Smooth muscle cell (in vitro differentiated cells): ENCODE data around the gene RCE1. TPM values are rescaled to one million over a fixed set of nuclear protein-coding genes. Genes with fewer than 3 reads are reported as not detected.

Experiments
- DNase-seq: peaks from one replicate; lab custom pipeline; 2025; ENCODE audit not compliant: unreplicated experiment; lab: John Stamatoyannopoulos, UW
- H2AFZ ChIP-seq: fragments of 200-600 bp; sonication (generic); 2 replicates; pipeline ENCODE4 v1.6.0; 2016; ENCODE audit warnings: antibody characterized with exemption, low read depth, mild to moderate bottlenecking
- H3F3A ChIP-seq: fragments of 200-600 bp; sonication (generic); 2 replicates; pipeline ENCODE4 v1.6.0; 2017; ENCODE audit warnings: antibody characterized with exemption, low read depth
- H3K27ac ChIP-seq: fragments of 200-600 bp; sonication (generic); 2 replicates; pipeline ENCODE4 v1.5.1; 2016; ENCODE audit warnings: low read depth, mild to moderate bottlenecking
- H3K27me3 ChIP-seq: fragments of 200-600 bp; sonication (generic); 2 replicates; pipeline ENCODE4 v1.6.1; 2016; ENCODE audit warnings: low read depth, mild to moderate bottlenecking
- H3K36me3 ChIP-seq: fragments of 200-600 bp; sonication (generic); 2 replicates; pipeline ENCODE4 v1.5.1; 2016; ENCODE audit warnings: low read depth
- H3K4me1 ChIP-seq: fragments of 200-600 bp; sonication (generic); 2 replicates; pipeline ENCODE4 v1.5.1; 2016; ENCODE audit warnings: low read depth
- H3K4me2 ChIP-seq: fragments of 200-600 bp; sonication (generic); 2 replicates; pipeline ENCODE4 v1.6.0; 2016; ENCODE audit warnings: mild to moderate bottlenecking
- H3K4me3 ChIP-seq: fragments of 200-600 bp; sonication (generic); 2 replicates; pipeline ENCODE4 v1.5.1; 2016; ENCODE audit warnings: mild to moderate bottlenecking
- H3K79me2 ChIP-seq: fragments of 200-600 bp; sonication (generic); 2 replicates; pipeline ENCODE4 v1.6.0; 2016; ENCODE audit warnings: low read depth, mild to moderate bottlenecking
- H3K9ac ChIP-seq: fragments of 200-600 bp; sonication (generic); 2 replicates; pipeline ENCODE4 v1.6.0; 2016; ENCODE audit warnings: low read depth
- H3K9me3 ChIP-seq: fragments of 200-600 bp; sonication (generic); replicated peaks from 2 replicates; pipeline ENCODE4 v1.5.1; 2016; ENCODE audit warnings: low read depth
- H4K20me1 ChIP-seq: fragments of 200-600 bp; sonication (generic); 2 replicates; pipeline ENCODE4 v1.6.0; 2016; ENCODE audit warnings: low read depth
- CTCF ChIP-seq: fragments of 200-600 bp; sonication (generic); IDR thresholded peaks from 2 replicates; pipeline ENCODE4 v1.5.1; 2017; ENCODE audit warnings: borderline replicate concordance, mild to moderate bottlenecking, antibody characterized with exemption; ENCODE audit not compliant: insufficient read depth, poor library complexity, severe bottlenecking
- WGBS: methylation state at CpG from one replicate; pipeline ENCODE4 v1.1.7; 2016; ENCODE audit warnings: low lambda C conversion rate; 5-methylcytosine and 5-hydroxymethylcytosine counted together
- polyA plus RNA-seq: library from polyadenylated mRNA; unstranded; fragments of >200 nt; fragmentation: Nextera tagmentation; extraction: Ambion mirVana; gene quantifications from 2 replicates; pipeline ENCODE4 v1.2.1, GENCODE V29; 2016
- total RNA-seq: library from RNA; depleted of rRNA; stranded (reverse); fragments of >200 nt; gene quantifications from 2 replicates; pipeline ENCODE4 v1.2.3, GENCODE V29; 2014

The RCE1 gene
- total and polyA plus RNA-seq, 2 experiments from 2014 or later, result 25.2 to 33.5 TPM

GRCh38 chr11:66864172-66864901 is 21.1 kb downstream of the RCE1 start:
- H3K36me3 ChIP-seq, result no peaks in the 10 kb centered on the region
- no peaks in the 10 kb centered on the region for H3K4me1 ChIP-seq
- WGBS, result 86% methylated on average over 30 of the region's 35 CpGs
- H3K4me2 ChIP-seq, result no peak overlapping the region
- no peak for DNase-seq
- no peaks in the 10 kb centered on the region for H3F3A ChIP-seq
- H3K27ac ChIP-seq, result no peak overlapping the region
- no peaks in the 10 kb centered on the region for H3K27me3 ChIP-seq
- H3K9me3 ChIP-seq, result no peaks in the 10 kb centered on the region
- no peak for TF ChIP-seq CTCF
- no peak overlapping the region for H2AFZ ChIP-seq
- no peaks in the 10 kb centered on the region for H4K20me1 ChIP-seq
- no peak overlapping the region for H3K9ac ChIP-seq
- no peaks in the 10 kb centered on the region for H3K79me2 ChIP-seq
- no peak overlapping the region for H3K4me3 ChIP-seq

- H3K9ac ChIP-seq, result no peak overlapping the region
- no peak overlapping the region for H3K4me2 ChIP-seq
- H3F3A ChIP-seq, result no peaks in the 10 kb centered on the region
- DNase-seq, result no peak
- H3K27me3 ChIP-seq, result no peaks in the 10 kb centered on the region
- no peak for TF ChIP-seq CTCF
- H4K20me1 ChIP-seq, result no peaks in the 10 kb centered on the region
- H3K9me3 ChIP-seq, result no peaks in the 10 kb centered on the region
- H3K36me3 ChIP-seq, result no peaks in the 10 kb centered on the region
- H3K4me1 ChIP-seq, result no peaks in the 10 kb centered on the region
- H3K4me3 ChIP-seq, result no peak overlapping the region
- no peak overlapping the region for H3K27ac ChIP-seq
- no peaks in the 10 kb centered on the region for H3K79me2 ChIP-seq
- WGBS, result 91% methylated on average over 13 of the region's 23 CpGs
- H2AFZ ChIP-seq, result no peak overlapping the region
Observed at GRCh38 chr11:66864924-66865697, 21.9 kb downstream of the RCE1 start.

GRCh38 chr11:66866007-66866406 is 22.8 kb downstream of the RCE1 start:
- Histone ChIP-seq H3K4me2 (no peak overlapping the region), H3F3A (no peaks in the 10 kb centered on the region), H3K9me3 (no peaks in the 10 kb centered on the region), H3K36me3 (no peaks in the 10 kb centered on the region), H3K27me3 (no peaks in the 10 kb centered on the region), H3K79me2 (no peaks in the 10 kb centered on the region), H2AFZ (no peak overlapping the region), H3K4me3 (no peak overlapping the region), H3K27ac (no peak overlapping the region), H3K9ac (no peak overlapping the region), H4K20me1 (no peaks in the 10 kb centered on the region), H3K4me1 (no peaks in the 10 kb centered on the region)
- TF ChIP-seq CTCF, result no peak
- DNase-seq, result no peak
- WGBS, result 92% methylated on average over 23 of the region's 23 CpGs
